H1 (cell line): ENCODE measurements around the gene PACSIN2. TPM values are rescaled to one million over a fixed set of nuclear protein-coding genes. Genes with fewer than 3 reads are reported as not detected.

Source experiments
- CTCF ChIA-PET: fragments of 300-600 bp; sonication (Branson Sonifier 250); formaldehyde crosslinking; loops from one replicate; lab custom pipeline; 2021; ENCODE audit not compliant: partially characterized antibody; lab: Charles Lee
- POLR2A ChIA-PET: fragments of 300-600 bp; sonication (Branson Sonifier 250); formaldehyde crosslinking; loops from one replicate; lab custom pipeline; 2021; ENCODE audit warnings: inconsistent platforms; ENCODE audit not compliant: partially characterized antibody; lab: Charles Lee
- DNase-seq, 2 experiments: peaks; one replicate each; pipeline versions ENCODE4 v3.0.0 to v3.0.0-alpha.2; 2010 to 2022; ENCODE audit warnings: low spot score in 2 of 2, low read depth in 1 of 2, mixed read lengths in 1 of 2
- FAIRE-seq: peaks from 2 replicates; lab custom pipeline; 2011; peaks lifted over from hg19 to GRCh38; lab: Jason Lieb, UNC
- H2AFZ ChIP-seq: 2 replicates; pipeline ENCODE4 v1.8.1; 2012; ENCODE audit warnings: low read length, inconsistent platforms
- H2AK5ac ChIP-seq: 2 replicates; pipeline ENCODE4 v1.6.1; 2013; ENCODE audit warnings: low read depth, low read length
- H2BK120ac ChIP-seq: replicated peaks from 2 replicates; pipeline ENCODE3; 2013; ENCODE audit warnings: low read depth, low read length, inconsistent platforms
- H2BK12ac ChIP-seq: 2 replicates; pipeline ENCODE4 v1.6.1; 2013; ENCODE audit warnings: low read depth, low read length
- H2BK15ac ChIP-seq: 2 replicates; pipeline ENCODE4 v1.6.1; 2013; ENCODE audit warnings: low read length
- H2BK20ac ChIP-seq: 2 replicates; pipeline ENCODE4 v1.6.1; 2013; ENCODE audit warnings: low read length
- H2BK5ac ChIP-seq: 2 replicates; pipeline ENCODE4 v1.6.1; 2013; ENCODE audit warnings: low read depth, low read length
- H3K14ac ChIP-seq: 2 replicates; pipeline ENCODE4 v1.6.1; 2013; ENCODE audit warnings: inconsistent platforms; ENCODE audit not compliant: insufficient read length
- H3K18ac ChIP-seq: 2 replicates; pipeline ENCODE4 v1.6.1; 2013; ENCODE audit warnings: low read length; ENCODE audit errors: extremely low read depth
- H3K23ac ChIP-seq: 2 replicates; pipeline ENCODE4 v1.6.1; 2013; ENCODE audit warnings: inconsistent platforms; ENCODE audit not compliant: insufficient read length
- H3K23me2 ChIP-seq: 2 replicates; pipeline ENCODE4 v1.6.1; 2013; ENCODE audit warnings: low read depth, low read length
- H3K27ac ChIP-seq: 2 replicates; pipeline ENCODE4 v1.6.1; 2011; ENCODE audit warnings: low read depth, low read length, inconsistent platforms
- H3K27me3 ChIP-seq, 4 experiments: replicated peaks in 1 of 4; 1 replicate in 1 of 4; 2 replicates in 3 of 4; pipeline versions ENCODE4 v1.6.1 to v1.8.1; 2011 to 2013; ENCODE audit warnings: low read length in 3 of 4, mild to moderate bottlenecking in 3 of 4, inconsistent platforms in 2 of 4, mixed read lengths in 2 of 4, moderate library complexity in 1 of 4; ENCODE audit not compliant: control insufficient read depth in 3 of 4, insufficient read depth in 3 of 4; ENCODE audit errors: extremely low read depth in 1 of 4
- H3K36me3 ChIP-seq, 4 experiments: 2 replicates each; pipeline versions ENCODE4 v1.6.1 to v1.8.1; 2011 to 2013; ENCODE audit warnings: mild to moderate bottlenecking in 4 of 4, low read length in 3 of 4, moderate library complexity in 2 of 4, control low read depth in 1 of 4, inconsistent platforms in 1 of 4; ENCODE audit not compliant: insufficient read depth in 4 of 4, control insufficient read depth in 2 of 4
- H3K4ac ChIP-seq: replicated peaks from 2 replicates; pipeline ENCODE3; 2013; ENCODE audit warnings: low read length, low read depth, mixed read lengths, inconsistent platforms; ENCODE audit not compliant: insufficient read length
- H3K4me1 ChIP-seq, 4 experiments: replicated peaks in 1 of 4; 1 replicate in 1 of 4; 2 replicates in 3 of 4; pipeline versions ENCODE4 v1.6.1 to v1.8.1; 2011 to 2013; ENCODE audit warnings: low read length in 3 of 4, inconsistent platforms in 2 of 4, mixed read lengths in 1 of 4; ENCODE audit not compliant: insufficient read depth in 4 of 4, control insufficient read depth in 3 of 4
- H3K4me2 ChIP-seq, 2 experiments: 2 replicates each; pipeline versions ENCODE4 v1.6.1 to v1.8.1; 2011 to 2013; ENCODE audit warnings: low read depth in 2 of 2, low read length in 2 of 2, control low read depth in 1 of 2, inconsistent platforms in 1 of 2, mild to moderate bottlenecking in 1 of 2; ENCODE audit not compliant: insufficient read depth in 1 of 2
- H3K4me3 ChIP-seq, 4 experiments: fragments of 200-600, 300-600 bp in 1 of 4; sonication (generic), shearing (Covaris generic), sonication (Bioruptor Twin) in 1 of 4; 2 replicates each; pipeline versions ENCODE4 v1.5.1 to v1.8.1; 2011 to 2016; ENCODE audit warnings: low read length in 4 of 4, low read depth in 3 of 4, control low read depth in 2 of 4, inconsistent platforms in 2 of 4, mild to moderate bottlenecking in 2 of 4, mixed read lengths in 1 of 4, moderate library complexity in 1 of 4; ENCODE audit not compliant: insufficient read depth in 2 of 4; ENCODE audit errors: extremely low read depth in 1 of 4
- H3K56ac ChIP-seq: replicated peaks from 2 replicates; pipeline ENCODE3; 2013; ENCODE audit warnings: low read depth, mild to moderate bottlenecking, mixed read lengths, low read length, inconsistent platforms; ENCODE audit not compliant: insufficient read length
- H3K79me1 ChIP-seq: 2 replicates; pipeline ENCODE4 v1.6.1; 2013; ENCODE audit warnings: low read depth, low read length, control low read depth
- H3K79me2 ChIP-seq, 2 experiments: 2 replicates each; pipeline versions ENCODE4 v1.6.1 to v1.8.1; 2012 to 2013; ENCODE audit warnings: low read length in 2 of 2, mild to moderate bottlenecking in 2 of 2, inconsistent platforms in 1 of 2; ENCODE audit not compliant: insufficient read depth in 2 of 2, control insufficient read depth in 1 of 2
- H3K9ac ChIP-seq, 4 experiments: replicated peaks in 1 of 4; 1 replicate in 1 of 4; 2 replicates in 3 of 4; pipeline versions ENCODE4 v1.6.1 to v1.8.1; 2011 to 2013; ENCODE audit warnings: low read depth in 3 of 4, low read length in 3 of 4, control low read depth in 2 of 4, mild to moderate bottlenecking in 2 of 4, moderate library complexity in 2 of 4, inconsistent platforms in 1 of 4; ENCODE audit errors: extremely low read depth in 1 of 4
- H3K9me3 ChIP-seq, 2 experiments: 2 replicates each; pipeline versions ENCODE4 v1.6.1 to v1.8.1; 2012 to 2013; ENCODE audit warnings: mild to moderate bottlenecking in 2 of 2, moderate library complexity in 2 of 2, control low read depth in 1 of 2, inconsistent platforms in 1 of 2, low read depth in 1 of 2, low read length in 1 of 2, mixed read lengths in 1 of 2; ENCODE audit not compliant: insufficient read depth in 2 of 2
- H4K20me1 ChIP-seq, 2 experiments: replicated peaks in 1 of 2; 2 replicates each; pipeline versions ENCODE3 to v1.8.1; 2011 to 2013; ENCODE audit warnings: inconsistent platforms in 2 of 2, low read length in 2 of 2, mild to moderate bottlenecking in 1 of 2; ENCODE audit not compliant: insufficient read depth in 2 of 2, control insufficient read depth in 1 of 2
- H4K5ac ChIP-seq: 2 replicates; pipeline ENCODE4 v1.6.1; 2013; ENCODE audit warnings: low read length, low read depth, mixed read lengths, inconsistent platforms; ENCODE audit not compliant: insufficient read length
- H4K8ac ChIP-seq: 2 replicates; pipeline ENCODE4 v1.8.0; 2013; ENCODE audit warnings: mild to moderate bottlenecking, moderate library complexity, low read length, inconsistent platforms; ENCODE audit not compliant: insufficient read depth; ENCODE audit errors: extremely low read depth
- H4K91ac ChIP-seq: replicated peaks from 2 replicates; pipeline ENCODE3; 2013; ENCODE audit warnings: low read length, mixed read lengths, inconsistent platforms; ENCODE audit not compliant: insufficient read length
- GTF2F1 ChIP-seq: IDR thresholded peaks from 2 replicates; pipeline ENCODE4 v1.6.1; 2012; ENCODE audit warnings: low read depth, low read length, improper control_type of control experiment, borderline replicate concordance
- WGBS, 2 experiments: shearing (Covaris generic) in 1 of 2; methylation state at CpG; one replicate each; pipeline versions ENCODE4 v1.1.6 to v1.1.7; 2013 to 2015; ENCODE audit warnings: low lambda C conversion rate in 2 of 2, mixed read lengths in 2 of 2, inconsistent platforms in 1 of 2, low coverage in 1 of 2, missing lambda C conversion rate in 1 of 2; ENCODE audit not compliant: insufficient replicate concordance in 2 of 2, insufficient coverage in 1 of 2, insufficient read length in 1 of 2; ENCODE audit errors: extremely low coverage in 1 of 2, missing lambda C conversion rate in 1 of 2; 5-methylcytosine and 5-hydroxymethylcytosine counted together
- polyA plus RNA-seq, 7 experiments: library from polyadenylated mRNA; depleted of rRNA in 3 of 7; stranded (reverse) in 5 of 7; unstranded in 2 of 7; fragments of >200 nt in 5 of 7; fragments of 200-250 nt in 2 of 7; gene quantifications; 1 replicate in 5 of 7; 2 replicates in 1 of 7; 4 replicates in 1 of 7; pipeline versions ENCODE4 v1.2.1 to v1.2.3, GENCODE V29; 2011 to 2013; ENCODE audit warnings: missing spikeins in 2 of 7, mixed read lengths in 2 of 7
- total RNA-seq: library from RNA; stranded (reverse); fragmentation: NEBNext Ultra II Directional; extraction: Animal tissue kit (Norgen Biotek cat#: 25700); gene quantifications from 2 replicates; pipeline ENCODE4 v1.2.1, GENCODE V29; 2021
- TF ChIP-seq, protein P1 (sequence below): IDR thresholded peaks from 2 replicates; pipeline ENCODE4 v1.6.1; 2012; ENCODE audit warnings: inconsistent platforms

PACSIN2 gene
- total and polyA plus RNA-seq, 2 of the 8 experiments (the other 6 are each of a cell fraction or from before 2014, with no cell fraction given) = 44.8 to 64.2 TPM

DNA sequence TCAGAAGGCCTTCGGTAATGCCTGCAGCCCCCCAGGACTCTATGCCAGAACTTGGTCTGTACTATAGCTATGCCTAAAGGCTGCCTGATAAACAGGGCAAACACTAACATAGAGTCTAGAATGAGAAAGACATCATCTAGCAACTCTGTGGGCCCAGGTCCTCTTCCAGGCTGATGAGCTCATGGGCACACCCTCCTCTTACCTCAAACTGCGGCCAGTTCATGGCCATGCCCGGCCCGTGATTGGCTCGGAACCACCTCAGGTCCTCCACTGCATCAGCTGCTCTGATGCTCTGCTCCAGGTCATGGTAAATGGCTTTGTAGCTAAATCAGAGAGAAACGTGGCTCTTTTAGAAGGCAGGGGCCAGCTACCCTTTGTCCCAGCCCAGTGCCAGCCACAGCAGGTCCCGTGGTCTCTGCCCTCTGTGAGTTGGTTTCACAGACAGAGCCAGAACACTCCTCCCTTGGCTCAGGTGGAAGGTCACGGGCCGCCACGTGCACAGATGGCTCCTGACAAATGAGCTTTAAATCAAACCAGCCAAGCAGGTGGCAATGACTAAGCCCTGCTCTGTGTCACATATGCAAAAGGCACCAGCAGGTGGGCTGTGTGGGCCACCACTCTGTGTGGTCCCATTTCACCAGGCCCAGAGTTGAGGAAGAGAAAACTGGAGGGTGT lies 132.8 kb downstream of the PACSIN2 start:
- Histone ChIP-seq H3K4ac (no peak overlapping the region), H3K79me2 (no peaks in the 10 kb centered on the region), H3K4me3 (no peak overlapping the region), H3K36me3 (peaks cover 5 to 23% (median 16%) of the 10 kb centered on the region in 4 experiments; a peak in 7 of 8 replicates), H2AK5ac (no peak overlapping the region), H2BK15ac (no peak overlapping the region), H3K27ac (0 out of 2 replicates have a peak overlapping the region, but pooled peaks have one; percentile 3), H2BK120ac (no peak overlapping the region), H3K9ac (no peak overlapping the region), H3K23me2 (no peaks in the 10 kb centered on the region), H3K14ac (no peak overlapping the region), H3K56ac (no peak overlapping the region), H3K4me1 (peaks cover 0 to 7% (median 4%) of the 10 kb centered on the region in 4 experiments; a peak in 6 of 7 replicates), H4K91ac (peak overlapping the region; percentile 76), H4K8ac (no peak overlapping the region), H2BK12ac (no peak overlapping the region), H3K23ac (no peak overlapping the region), H2AFZ (no peak overlapping the region), H3K9me3 (no peaks in the 10 kb centered on the region), H2BK5ac (peak overlapping the region; percentile 56; the same call in 1 of the 2 replicates), H3K4me2 (no peak overlapping the region), H3K27me3 (no peaks in the 10 kb centered on the region), H3K79me1 (no peaks in the 10 kb centered on the region), H2BK20ac (no peak overlapping the region), H4K20me1 (peaks cover 4 to 9% of the 10 kb centered on the region in 2 experiments), H3K18ac (no peak overlapping the region; the same call in 1 of the 2 replicates), H4K5ac (no peak overlapping the region)
- 78% methylated on average over 10 of the region's 10 CpGs; no CpG with 5 or more reads in 1 of the 2 experiments for WGBS, 2 experiments
- FAIRE-seq = no peak
- TF ChIP-seq, protein P1, sequence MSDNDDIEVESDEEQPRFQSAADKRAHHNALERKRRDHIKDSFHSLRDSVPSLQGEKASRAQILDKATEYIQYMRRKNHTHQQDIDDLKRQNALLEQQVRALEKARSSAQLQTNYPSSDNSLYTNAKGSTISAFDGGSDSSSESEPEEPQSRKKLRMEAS = 0 out of 2 replicates have a peak, but pooled peaks have one; percentile 30
- no peak for TF ChIP-seq GTF2F1
- ChIA-PET POLR2A (interaction anchor here (0.9 to 2.0 kb wide), 2 partner anchors 15 to 133 kb away, joined by 4 to 6 read pairs; no protein-coding TSS in a partner anchor), CTCF (interaction anchor here (0.9 to 4.6 kb wide), 14 partner anchors 8 to 178 kb away, joined by 3 to 24 read pairs (median 10); no protein-coding TSS in a partner anchor)
- DNase-seq = no peak
